ENCODE data around the gene NDUFA6.
"Not testable (repeated sequence)": the region's sequence is repeated elsewhere in the genome, so short reads cannot be mapped to it uniquely, and the experiment has no call there.

The NDUFA6 gene

GRCh38 chr22:42090596-42091454 is at the start of gene NDUFA6:
TSS of gene NDUFA6 (minus strand) at chr22:42090772. CDS start at chr22:42090744, 28 bp downstream.
- Mint-ChIP-seq H3K4me3 (peak within 1 kb of the TSS; percentile 98), H3K27ac (peak within 1 kb of the TSS; percentile 98), H3K9me3 (no peaks in the 10 kb centered on the region)

DNA sequence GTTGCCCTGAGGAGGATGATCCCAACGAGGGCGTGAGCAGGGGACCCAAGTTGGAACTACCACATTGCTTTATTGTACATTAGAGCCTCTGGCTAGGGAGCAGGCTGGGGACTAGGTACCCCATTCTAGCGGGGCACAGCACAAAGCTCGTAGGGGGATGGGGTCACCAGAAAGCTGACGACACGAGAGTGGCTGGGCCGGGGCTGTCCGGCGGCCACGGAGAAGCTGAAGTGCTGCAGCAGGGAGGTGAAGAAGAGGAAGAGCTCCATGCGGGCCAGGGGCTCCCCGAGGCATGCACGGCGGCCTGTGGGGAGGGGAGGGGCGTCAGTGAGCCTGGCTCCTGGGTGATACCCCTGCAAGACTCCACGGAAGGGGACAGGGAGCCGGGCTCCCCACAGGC is 49.6 kb upstream of the NDUFA6 start:
- not testable (repeated sequence) for H3K27ac Mint-ChIP-seq; H3K4me3 Mint-ChIP-seq; H3K27me3 Mint-ChIP-seq; H3K4me1 Mint-ChIP-seq (ENCODE audit: low read depth); H3K36me3 Mint-ChIP-seq (ENCODE audit: low read depth); H3K9me3 Mint-ChIP-seq

More at GRCh38 chr22:42090596-42091454, at the start of gene NDUFA6:
- H3K4me1 Mint-ChIP-seq (ENCODE audit: low read depth) = peaks cover 25% of the 10 kb centered on the region
- H3K27me3 Mint-ChIP-seq = no peaks in the 10 kb centered on the region
- H3K36me3 Mint-ChIP-seq (ENCODE audit: low read depth) = peaks cover 35% of the 10 kb centered on the region

- not testable (repeated sequence) for H3K27me3 Mint-ChIP-seq; H3K36me3 Mint-ChIP-seq (ENCODE audit: low read depth); H3K9me3 Mint-ChIP-seq; H3K4me3 Mint-ChIP-seq; H3K27ac Mint-ChIP-seq; H3K4me1 Mint-ChIP-seq (ENCODE audit: low read depth)
Measured at GRCh38 chr22:42139508-42139907, 48.9 kb upstream of the NDUFA6 start.

GRCh38 chr22:42138972-42139371 is 48.4 kb upstream of the NDUFA6 start:
- Mint-ChIP-seq H3K4me3 (no peak overlapping the region), H3K27ac (no peak overlapping the region), H3K4me1 (ENCODE audit: low read depth) (no peaks in the 10 kb centered on the region), H3K36me3 (ENCODE audit: low read depth) (peaks cover 7% of the 10 kb centered on the region), H3K9me3 (no peaks in the 10 kb centered on the region), H3K27me3 (no peaks in the 10 kb centered on the region)

GRCh38 chr22:42138122-42138770 is 47.7 kb upstream of the NDUFA6 start:
- Mint-ChIP-seq H3K4me3 (no peak overlapping the region), H3K27ac (no peak overlapping the region), H3K27me3 (no peaks in the 10 kb centered on the region), H3K4me1 (ENCODE audit: low read depth) (no peaks in the 10 kb centered on the region), H3K36me3 (ENCODE audit: low read depth) (peaks cover 7% of the 10 kb centered on the region), H3K9me3 (no peaks in the 10 kb centered on the region)

DNA sequence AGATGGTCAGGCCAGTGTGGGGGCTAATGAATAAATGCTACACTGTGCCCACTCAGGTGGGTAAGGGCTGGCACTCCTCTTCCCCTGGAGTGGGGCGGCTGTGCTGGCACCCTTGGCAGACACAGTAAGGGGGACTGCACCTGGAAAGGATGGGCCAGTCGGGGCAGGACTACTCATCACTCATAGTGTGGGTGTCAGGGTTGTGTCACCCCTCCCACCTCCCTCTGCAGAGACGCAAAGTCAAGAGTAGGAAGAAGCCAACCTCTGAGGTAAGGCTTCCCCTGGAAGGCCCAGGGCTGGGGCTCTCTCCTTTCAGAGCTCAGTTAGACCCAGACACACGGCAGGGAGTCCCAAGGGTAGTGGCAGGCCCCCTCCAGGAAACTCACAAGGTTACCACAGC is 45.1 kb upstream of the NDUFA6 start:
- H3K27me3 Mint-ChIP-seq; H3K4me3 Mint-ChIP-seq; H3K4me1 Mint-ChIP-seq (ENCODE audit: low read depth); H3K27ac Mint-ChIP-seq; H3K36me3 Mint-ChIP-seq (ENCODE audit: low read depth); H3K9me3 Mint-ChIP-seq: not testable (repeated sequence)

GRCh38 chr22:42134100-42135020 is 43.8 kb upstream of the NDUFA6 start:
- Mint-ChIP-seq H3K4me3 (no peak overlapping the region), H3K27me3 (no peaks in the 10 kb centered on the region), H3K9me3 (no peaks in the 10 kb centered on the region), H3K4me1 (ENCODE audit: low read depth) (no peaks in the 10 kb centered on the region), H3K27ac (no peak overlapping the region), H3K36me3 (ENCODE audit: low read depth) (peaks cover 6% of the 10 kb centered on the region)

- Mint-ChIP-seq H3K4me3 (no peak overlapping the region), H3K27ac (no peak overlapping the region), H3K27me3 (no peaks in the 10 kb centered on the region), H3K4me1 (ENCODE audit: low read depth) (no peaks in the 10 kb centered on the region), H3K9me3 (no peaks in the 10 kb centered on the region), H3K36me3 (ENCODE audit: low read depth) (no peaks in the 10 kb centered on the region)
Measured at GRCh38 chr22:42132457-42132856, 41.9 kb upstream of the NDUFA6 start.

DNA sequence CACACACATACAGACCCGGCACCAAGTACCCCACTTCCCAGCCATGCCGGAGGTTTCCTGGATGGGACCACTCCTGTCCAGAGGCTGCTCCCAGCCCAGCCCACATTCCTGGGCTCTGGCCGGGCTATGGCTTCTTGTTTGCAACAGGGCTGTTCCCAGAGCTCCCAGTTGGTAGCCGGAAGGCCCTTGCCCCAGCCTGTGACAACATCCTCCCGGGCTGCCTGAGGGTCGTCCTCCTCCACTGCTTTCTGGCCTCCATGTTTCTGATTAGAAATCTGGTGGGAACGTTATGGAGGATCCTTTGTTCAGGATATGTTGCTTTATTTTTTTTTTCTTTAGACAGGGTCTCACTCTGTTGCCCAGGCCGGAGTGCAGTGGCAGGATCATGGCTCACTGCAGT is 41.0 kb upstream of the NDUFA6 start:
- Mint-ChIP-seq H3K36me3 (ENCODE audit: low read depth) (no peaks in the 10 kb centered on the region), H3K4me1 (ENCODE audit: low read depth) (no peaks in the 10 kb centered on the region), H3K4me3 (no peak overlapping the region), H3K27ac (no peak overlapping the region), H3K27me3 (no peaks in the 10 kb centered on the region), H3K9me3 (no peaks in the 10 kb centered on the region)

GRCh38 chr22:42130639-42131431 is 40.3 kb upstream of the NDUFA6 start, which contains the start of gene CYP2D6:
TSS of gene CYP2D6 (minus strand) at chr22:42130810. CDS start at chr22:42130791, 19 bp downstream.
- not testable (repeated sequence) for H3K4me3 Mint-ChIP-seq; H3K27me3 Mint-ChIP-seq; H3K4me1 Mint-ChIP-seq (ENCODE audit: low read depth); H3K9me3 Mint-ChIP-seq; H3K27ac Mint-ChIP-seq; H3K36me3 Mint-ChIP-seq (ENCODE audit: low read depth)

DNA sequence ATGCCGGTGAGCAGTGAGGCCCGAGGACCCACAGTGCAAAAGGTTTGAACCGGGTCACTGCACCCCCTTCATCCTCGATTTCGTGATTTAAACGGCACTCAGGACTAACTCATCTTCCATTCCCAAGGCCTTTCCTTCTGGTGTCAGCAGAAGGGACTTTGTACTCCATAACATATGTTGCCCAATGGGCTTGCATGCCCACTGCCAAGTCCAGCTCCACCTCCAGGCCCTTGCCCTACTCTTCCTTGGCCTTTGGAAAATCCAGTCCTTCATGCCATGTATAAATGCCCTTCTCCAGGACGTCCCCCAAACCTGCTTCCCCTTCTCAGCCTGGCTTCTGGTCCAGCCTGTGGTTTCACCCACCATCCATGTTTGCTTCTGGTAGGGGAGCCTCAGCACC is 39.6 kb upstream of the NDUFA6 start:
- H3K4me1 Mint-ChIP-seq (ENCODE audit: low read depth); H3K36me3 Mint-ChIP-seq (ENCODE audit: low read depth); H3K27me3 Mint-ChIP-seq; H3K4me3 Mint-ChIP-seq; H3K27ac Mint-ChIP-seq; H3K9me3 Mint-ChIP-seq: not testable (repeated sequence)

GRCh38 chr22:42128776-42129694 is 38.5 kb upstream of the NDUFA6 start:
- not testable (repeated sequence) for H3K4me1 Mint-ChIP-seq (ENCODE audit: low read depth); H3K36me3 Mint-ChIP-seq (ENCODE audit: low read depth); H3K27ac Mint-ChIP-seq; H3K9me3 Mint-ChIP-seq; H3K27me3 Mint-ChIP-seq; H3K4me3 Mint-ChIP-seq

DNA sequence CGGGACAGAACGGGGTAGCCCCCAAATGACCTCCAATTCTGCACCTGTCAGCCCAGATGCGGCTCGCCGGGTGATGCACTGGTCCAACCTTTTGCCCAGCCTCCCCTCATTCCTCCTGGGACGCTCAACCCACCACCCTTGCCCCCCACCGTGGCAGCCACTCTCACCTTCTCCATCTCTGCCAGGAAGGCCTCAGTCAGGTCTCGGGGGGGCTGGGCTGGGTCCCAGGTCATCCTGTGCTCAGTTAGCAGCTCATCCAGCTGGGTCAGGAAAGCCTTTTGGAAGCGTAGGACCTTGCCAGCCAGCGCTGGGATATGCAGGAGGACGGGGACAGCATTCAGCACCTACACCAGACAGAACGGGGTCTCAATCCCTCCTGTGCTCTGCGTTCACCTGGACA is 37.4 kb upstream of the NDUFA6 start:
- H3K9me3 Mint-ChIP-seq; H3K4me1 Mint-ChIP-seq (ENCODE audit: low read depth): not testable (repeated sequence)

More for the DNA sequence above, 37.4 kb upstream of the NDUFA6 start:
- H3K36me3 Mint-ChIP-seq (ENCODE audit: low read depth); H3K27ac Mint-ChIP-seq; H3K27me3 Mint-ChIP-seq; H3K4me3 Mint-ChIP-seq: not testable (repeated sequence)

Measured in stimulated activated naive CD8-positive, alpha-beta T cell treated with anti-CD3 and anti-CD28 coated beads, Interleukin-15, Interleukin-2, amounts not matched to agents 100 ng/mL and 50 ng/mL, for 24 hours (primary cell).